Thyroid gland (tissue), 4 donors: ENCODE results near the gene UBE2E3. TPM values are rescaled to one million over a fixed set of nuclear protein-coding genes. Genes with fewer than 3 reads are reported as not detected.

ENCODE experiments used
- DNase-seq, 2 donors: peaks; one replicate each; pipeline ENCODE4 v3.0.0-alpha.2; 2019
- H3K27ac ChIP-seq, 3 donors: fragments of 200-600 bp; sonication (generic); 1 replicate in 2 of 3; 2 replicates in 1 of 3; pipeline ENCODE4 v1.5.1; 2016 to 2019; ENCODE audit warnings: mild to moderate bottlenecking in 1 of 3, moderate library complexity in 1 of 3
- H3K27me3 ChIP-seq: fragments of 200-600 bp; sonication (generic); one replicate; pipeline ENCODE4 v1.5.1; 2019
- H3K36me3 ChIP-seq, 2 donors: fragments of 200-600 bp; sonication (generic); one replicate each; pipeline ENCODE4 v1.5.1; 2016 to 2019
- H3K4me1 ChIP-seq, 2 donors: fragments of 200-600 bp; sonication (generic); one replicate each; pipeline ENCODE4 v1.5.1; 2017 to 2019
- H3K4me3 ChIP-seq, 3 donors: fragments of 200-600 bp; sonication (generic); replicated peaks in 1 of 3; 1 replicate in 2 of 3; 2 replicates in 1 of 3; pipeline ENCODE4 v1.5.1; 2016; ENCODE audit warnings: mild to moderate bottlenecking in 1 of 3
- H3K9me3 ChIP-seq: fragments of 200-600 bp; sonication (generic); one replicate; pipeline ENCODE4 v1.5.1; 2017
- POLR2A ChIP-seq, 2 donors: fragments of 450-650 bp; IDR thresholded peaks; one replicate each; pipeline ENCODE4 v1.6.1; 2017; ENCODE audit warnings: antibody characterized with exemption in 2 of 2, mild to moderate bottlenecking in 2 of 2, moderate library complexity in 1 of 2
- WGBS, 2 donors: methylation state at CpG; one replicate each; pipeline ENCODE4 v1.1.5; 2017; 5-methylcytosine and 5-hydroxymethylcytosine counted together
- intact Hi-C: fragments of 100-400 bp; cut with DNase I; formaldehyde crosslinking; loops from one replicate; pipeline ENCODE4 v1.15.1; 2023
- total RNA-seq, 4 donors: library from RNA; depleted of rRNA; stranded (reverse); fragments of >200 nt; gene quantifications; one replicate each; pipeline ENCODE4 v1.2.3, GENCODE V29; 2016
- TF ChIP-seq, protein P1 (sequence below), 6 experiments: fragments of 200-600 bp in 3 of 6; fragments of 450-650 bp in 3 of 6; sonication (generic) in 3 of 6; IDR thresholded peaks; one replicate each; pipeline ENCODE4 v1.5.1; 2016 to 2019; ENCODE audit warnings: antibody characterized with exemption in 6 of 6, mild to moderate bottlenecking in 2 of 6, inconsistent platforms in 1 of 6, moderate library complexity in 1 of 6

Gene UBE2E3
- total RNA-seq, 4 donors from 2014 or later: 59.0 to 108 (median 99.2) TPM

DNA sequence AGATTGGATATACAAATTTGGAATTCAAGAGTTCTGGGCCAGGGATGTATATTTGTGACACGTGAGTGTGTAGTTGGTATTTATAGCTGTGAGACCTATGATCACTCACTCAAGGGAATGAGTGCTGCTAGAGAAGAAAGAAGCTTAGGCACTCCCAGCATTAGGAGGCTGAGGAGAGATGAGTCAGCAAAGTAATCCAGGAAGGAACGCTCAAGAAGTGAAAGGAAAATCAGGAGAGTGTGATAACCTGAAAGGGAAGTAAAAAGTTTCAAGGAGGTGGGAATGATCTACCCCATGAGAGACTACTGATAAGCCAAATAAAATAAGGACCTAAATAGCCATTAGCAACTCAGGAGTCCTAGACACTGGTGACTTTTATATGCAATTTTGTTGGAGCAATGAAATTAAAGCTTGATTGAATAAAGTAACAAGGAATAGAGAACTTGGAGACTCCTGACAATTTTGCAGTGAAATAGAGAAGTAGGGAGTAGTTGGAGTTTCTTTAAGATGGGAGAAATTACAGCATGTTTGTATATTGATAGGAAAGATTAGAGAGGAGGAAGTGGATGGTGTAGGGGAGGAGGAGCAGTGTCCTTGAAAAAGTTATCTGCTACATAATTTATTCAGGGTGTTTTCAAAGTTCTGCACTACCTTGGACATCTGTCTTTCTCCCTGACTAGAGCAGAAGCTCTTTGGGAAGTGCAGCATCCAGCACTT is 89.9 kb downstream of the UBE2E3 start:
- no peaks in the 10 kb centered on the region for H3K9me3 ChIP-seq
- 71 to 74% methylated on average over 2 of the region's 2 CpGs for WGBS, 2 donors
- no peaks in the 10 kb centered on the region for H3K36me3 ChIP-seq
- H3K27me3 ChIP-seq: no peaks in the 10 kb centered on the region
- no peak overlapping the region for H3K4me3 ChIP-seq
- H3K27ac ChIP-seq: no peak overlapping the region
- TF ChIP-seq POLR2A (IDR thresholded peaks at IDR 0.05): no peak
- TF ChIP-seq, protein P1, sequence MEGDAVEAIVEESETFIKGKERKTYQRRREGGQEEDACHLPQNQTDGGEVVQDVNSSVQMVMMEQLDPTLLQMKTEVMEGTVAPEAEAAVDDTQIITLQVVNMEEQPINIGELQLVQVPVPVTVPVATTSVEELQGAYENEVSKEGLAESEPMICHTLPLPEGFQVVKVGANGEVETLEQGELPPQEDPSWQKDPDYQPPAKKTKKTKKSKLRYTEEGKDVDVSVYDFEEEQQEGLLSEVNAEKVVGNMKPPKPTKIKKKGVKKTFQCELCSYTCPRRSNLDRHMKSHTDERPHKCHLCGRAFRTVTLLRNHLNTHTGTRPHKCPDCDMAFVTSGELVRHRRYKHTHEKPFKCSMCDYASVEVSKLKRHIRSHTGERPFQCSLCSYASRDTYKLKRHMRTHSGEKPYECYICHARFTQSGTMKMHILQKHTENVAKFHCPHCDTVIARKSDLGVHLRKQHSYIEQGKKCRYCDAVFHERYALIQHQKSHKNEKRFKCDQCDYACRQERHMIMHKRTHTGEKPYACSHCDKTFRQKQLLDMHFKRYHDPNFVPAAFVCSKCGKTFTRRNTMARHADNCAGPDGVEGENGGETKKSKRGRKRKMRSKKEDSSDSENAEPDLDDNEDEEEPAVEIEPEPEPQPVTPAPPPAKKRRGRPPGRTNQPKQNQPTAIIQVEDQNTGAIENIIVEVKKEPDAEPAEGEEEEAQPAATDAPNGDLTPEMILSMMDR (IDR thresholded peaks at IDR 0.05): no peak
- intact Hi-C loops: no loop called here
- no peaks in the 10 kb centered on the region for H3K4me1 ChIP-seq
- DNase-seq: no peak

- no peak overlapping the region for H3K4me3 ChIP-seq
- no peak for DNase-seq
- no peaks in the 10 kb centered on the region for H3K27me3 ChIP-seq
- no peak overlapping the region for H3K27ac ChIP-seq
- intact Hi-C loops: no loop called here
- H3K4me1 ChIP-seq: no peaks in the 10 kb centered on the region
- 95% methylated on average over 5 of the region's 5 CpGs for WGBS, 2 donors
- TF ChIP-seq POLR2A (IDR thresholded peaks at IDR 0.05): no peak
- TF ChIP-seq, protein P1 (IDR thresholded peaks at IDR 0.05): no peak
- no peaks in the 10 kb centered on the region for H3K36me3 ChIP-seq
- H3K9me3 ChIP-seq: no peaks in the 10 kb centered on the region
Observed at GRCh38 chr2:181070836-181071200, 90.4 kb downstream of the UBE2E3 start.

- DNase-seq: no peak
- TF ChIP-seq POLR2A (IDR thresholded peaks at IDR 0.05): no peak
- TF ChIP-seq, protein P1 (IDR thresholded peaks at IDR 0.05): no peak
- no peaks in the 10 kb centered on the region for H3K27me3 ChIP-seq
- H3K4me3 ChIP-seq: no peak overlapping the region
- H3K4me1 ChIP-seq: no peaks in the 10 kb centered on the region
- H3K9me3 ChIP-seq: no peaks in the 10 kb centered on the region
- H3K36me3 ChIP-seq: no peaks in the 10 kb centered on the region
- intact Hi-C loops: no loop called here
- WGBS, 2 donors: 80 to 86% methylated on average over 6 of the region's 6 CpGs
- no peak overlapping the region for H3K27ac ChIP-seq
Observed at GRCh38 chr2:181072486-181073235, 92.3 kb downstream of the UBE2E3 start.

DNA sequence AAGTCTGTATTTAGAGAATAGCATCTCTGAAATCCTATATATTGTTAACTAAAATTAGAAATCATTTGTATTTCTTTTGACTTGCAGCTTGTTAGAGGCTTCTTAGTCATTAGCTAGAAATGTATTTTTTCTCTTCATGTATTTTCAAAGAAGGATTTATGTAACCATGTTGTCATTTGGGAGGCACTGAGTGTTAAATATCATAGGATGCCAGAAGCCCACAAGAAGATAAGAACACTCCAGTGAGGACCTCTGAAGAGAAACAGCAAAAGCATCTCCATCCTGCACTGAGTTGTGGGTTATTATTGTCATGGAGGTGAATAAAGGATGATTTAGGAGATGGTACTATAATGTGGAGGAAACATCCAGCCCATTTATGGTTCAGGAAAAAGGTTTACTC is 93.5 kb downstream of the UBE2E3 start:
- no peaks in the 10 kb centered on the region for H3K36me3 ChIP-seq
- no peaks in the 10 kb centered on the region for H3K9me3 ChIP-seq
- no peaks in the 10 kb centered on the region for H3K27me3 ChIP-seq
- H3K4me1 ChIP-seq: no peaks in the 10 kb centered on the region
- intact Hi-C loops: no loop called here
- TF ChIP-seq POLR2A (IDR thresholded peaks at IDR 0.05): no peak
- TF ChIP-seq, protein P1 (IDR thresholded peaks at IDR 0.05): no peak
- no peak overlapping the region for H3K4me3 ChIP-seq
- no peak for DNase-seq
- no peak overlapping the region for H3K27ac ChIP-seq

GRCh38 chr2:181074457-181074856 is 94.1 kb downstream of the UBE2E3 start:
- H3K36me3 ChIP-seq: no peaks in the 10 kb centered on the region
- intact Hi-C loops: no loop called here
- no peaks in the 10 kb centered on the region for H3K4me1 ChIP-seq
- DNase-seq: no peak
- TF ChIP-seq, protein P1 (IDR thresholded peaks at IDR 0.05): no peak
- no peak for TF ChIP-seq POLR2A (IDR thresholded peaks at IDR 0.05)
- 78 to 79% methylated on average over 2 of the region's 2 CpGs for WGBS, 2 donors
- H3K27me3 ChIP-seq: no peaks in the 10 kb centered on the region
- no peak overlapping the region for H3K27ac ChIP-seq
- no peaks in the 10 kb centered on the region for H3K9me3 ChIP-seq
- H3K4me3 ChIP-seq: no peak overlapping the region
